Inferior parietal cortex (tissue), 1 donor: Measurements from ENCODE around the gene SNIP1.
"Not testable (repeated sequence)": the region's sequence is repeated elsewhere in the genome, so short reads cannot be mapped to it uniquely, and the experiment has no call there.

ENCODE experiments used
- DNase-seq: peaks from one replicate; pipeline ENCODE4 v3.0.0-alpha.2; 2016; ENCODE audit errors: extremely low spot score

SNIP1 gene

GRCh38 chr1:37553927-37554808 lies at the start of gene SNIP1:
Gene SNIP1 (minus strand): TSS chr1:37554293. CDS start chr1:37554229, 64 bp downstream.
- DNase-seq = peak; percentile 100

- peak; percentile 66 for DNase-seq
These were observed 48.9 kb upstream of the SNIP1 start for GRCh38 chr1:37602750-37603694.

GRCh38 chr1:37601441-37601840 lies 47.3 kb upstream of the SNIP1 start:
- DNase-seq = no peak

GRCh38 chr1:37599940-37600339 lies 45.8 kb upstream of the SNIP1 start:
- DNase-seq = no peak

GRCh38 chr1:37596182-37596667 lies 42.1 kb upstream of the SNIP1 start:
- no peak for DNase-seq

GRCh38 chr1:37595440-37596181 lies 41.5 kb upstream of the SNIP1 start, which contains the start of gene GNL2:
Gene GNL2 (minus strand): TSS chr1:37595937. CDS start chr1:37595822, 115 bp downstream.
- DNase-seq = peak; percentile 96

- no peak for DNase-seq
These were observed 39.6 kb upstream of the SNIP1 start for GRCh38 chr1:37593726-37594125.

- no peak for DNase-seq
These were observed 34.8 kb upstream of the SNIP1 start for GRCh38 chr1:37588939-37589338.

- not testable (repeated sequence) for DNase-seq
These were observed 30.5 kb upstream of the SNIP1 start for GRCh38 chr1:37584544-37584943.

GRCh38 chr1:37575692-37576091 lies 21.6 kb upstream of the SNIP1 start:
- DNase-seq = no peak

- no peak for DNase-seq
These were observed 20.9 kb upstream of the SNIP1 start for GRCh38 chr1:37574834-37575480.

- no peak for DNase-seq
These were observed 16.6 kb upstream of the SNIP1 start for GRCh38 chr1:37570528-37571334.

- no peak for DNase-seq
These were observed 12.9 kb upstream of the SNIP1 start for GRCh38 chr1:37567023-37567422.

GRCh38 chr1:37564892-37565291 lies 10.8 kb upstream of the SNIP1 start:
- DNase-seq = no peak

GRCh38 chr1:37562984-37563383 lies 8.9 kb upstream of the SNIP1 start:
- DNase-seq = no peak

GRCh38 chr1:37561133-37562132 lies 7.3 kb upstream of the SNIP1 start:
- DNase-seq = no peak

GRCh38 chr1:37560401-37561132 lies 6.5 kb upstream of the SNIP1 start:
- DNase-seq = no peak

- DNase-seq = not testable (repeated sequence)
These were observed 5.9 kb upstream of the SNIP1 start for GRCh38 chr1:37559957-37560379.
